Common myeloid progenitor, CD34-positive (primary cell): ENCODE results near the gene EVPLL.
"Not testable (repeated sequence)": the region's sequence is repeated elsewhere in the genome, so short reads cannot be mapped to it uniquely, and the experiment has no call there.

Experiments
- CTCF ChIA-PET: fragments of 350-600 bp; sonication (Branson Sonifier 250); formaldehyde crosslinking; loops from one replicate; lab custom pipeline; 2021; ENCODE audit warnings: antibody characterized with exemption; lab: Charles Lee
- POLR2A ChIA-PET: fragments of 350-600 bp; sonication (Branson Sonifier 250); formaldehyde crosslinking; loops from one replicate; lab custom pipeline; 2021; ENCODE audit warnings: antibody characterized with exemption; lab: Charles Lee
- DNase-seq, 3 donors: peaks; one replicate each; pipeline versions ENCODE4 v3.0.0 to v3.0.0-alpha.2; 2013
- H3K27ac ChIP-seq, 2 experiments: 1 replicate in 1 of 2; 2 replicates in 1 of 2; pipeline ENCODE4 v1.7.0; 2013; ENCODE audit warnings: inconsistent platforms in 2 of 2, low read length in 2 of 2, mild to moderate bottlenecking in 2 of 2, low read depth in 1 of 2, moderate library complexity in 1 of 2; ENCODE audit not compliant: severe bottlenecking in 2 of 2, insufficient read depth in 1 of 2, poor library complexity in 1 of 2
- H3K27me3 ChIP-seq, 5 experiments: replicated peaks in 2 of 5; 1 replicate in 3 of 5; 2 replicates in 2 of 5; pipeline versions ENCODE4 v1.6.1 to v1.7.0; 2013; ENCODE audit warnings: low read length in 4 of 5, mild to moderate bottlenecking in 2 of 5, moderate library complexity in 2 of 5, inconsistent platforms in 1 of 5; ENCODE audit not compliant: insufficient read depth in 5 of 5, control insufficient read depth in 4 of 5
- H3K36me3 ChIP-seq, 4 experiments: 1 replicate in 2 of 4; 2 replicates in 2 of 4; pipeline versions ENCODE4 v1.6.1 to v1.7.0; 2013; ENCODE audit warnings: low read length in 3 of 4, control low read depth in 1 of 4, mild to moderate bottlenecking in 1 of 4; ENCODE audit not compliant: control insufficient read depth in 4 of 4, insufficient read depth in 4 of 4
- H3K4me1 ChIP-seq, 4 experiments: 1 replicate in 3 of 4; 2 replicates in 1 of 4; pipeline versions ENCODE4 v1.6.1 to v1.7.1; 2013; ENCODE audit warnings: low read length in 3 of 4, mild to moderate bottlenecking in 3 of 4, control low read depth in 1 of 4, inconsistent platforms in 1 of 4, moderate library complexity in 1 of 4; ENCODE audit not compliant: control insufficient read depth in 4 of 4, insufficient read depth in 4 of 4; ENCODE audit errors: control extremely low read depth in 1 of 4
- H3K4me3 ChIP-seq, 7 experiments: 1 replicate in 4 of 7; 2 replicates in 3 of 7; pipeline versions ENCODE4 v1.5.1 to v1.7.0; 2013; ENCODE audit warnings: mild to moderate bottlenecking in 7 of 7, low read length in 6 of 7, moderate library complexity in 6 of 7, inconsistent platforms in 2 of 7, low read depth in 2 of 7, control low read depth in 1 of 7; ENCODE audit not compliant: insufficient read depth in 4 of 7, control insufficient read depth in 1 of 7; ENCODE audit errors: extremely low read depth in 1 of 7
- H3K9me3 ChIP-seq, 5 experiments: 1 replicate in 4 of 5; 2 replicates in 1 of 5; pipeline versions ENCODE4 v1.6.1 to v1.7.1; 2013; ENCODE audit warnings: low read length in 4 of 5, mild to moderate bottlenecking in 2 of 5, inconsistent platforms in 1 of 5, low read depth in 1 of 5, moderate library complexity in 1 of 5; ENCODE audit not compliant: control insufficient read depth in 4 of 5, insufficient read depth in 2 of 5; ENCODE audit errors: control extremely low read depth in 1 of 5
- WGBS: methylation state at CpG from one replicate; pipeline ENCODE4 v1.1.5; 2013; ENCODE audit not compliant: insufficient coverage; 5-methylcytosine and 5-hydroxymethylcytosine counted together

EVPLL gene

DNA sequence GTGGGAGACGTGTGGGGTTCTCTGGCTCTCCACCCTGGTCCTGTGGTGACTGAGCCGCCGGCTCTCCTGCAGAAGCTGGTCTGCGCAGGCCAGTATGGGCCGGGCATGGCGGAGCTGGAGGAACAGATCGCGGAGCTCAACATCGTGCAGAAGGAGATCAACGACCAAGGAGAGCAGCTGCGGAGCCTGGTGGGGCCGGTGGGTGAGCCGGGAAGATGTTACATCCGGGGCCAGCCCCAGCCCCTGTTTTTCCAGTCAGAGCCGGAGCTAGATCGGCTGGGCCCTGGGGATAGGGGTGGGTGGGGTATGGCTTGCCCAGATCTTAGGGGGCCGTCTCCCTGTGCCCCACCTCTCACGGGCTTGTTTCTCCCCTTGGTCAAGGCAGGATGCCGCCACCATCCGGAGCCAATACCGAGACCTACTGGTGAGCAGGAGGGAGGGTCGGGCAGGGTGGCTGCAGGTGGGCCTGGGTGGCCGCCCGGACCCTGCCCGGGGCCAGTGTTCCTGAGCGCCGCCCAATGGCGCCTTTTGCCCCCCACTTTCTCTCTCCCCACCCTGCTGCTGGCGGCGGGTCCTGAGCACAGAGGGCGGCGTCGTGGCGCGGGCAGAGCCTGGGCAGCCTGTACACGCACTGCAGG lies 5.0 kb downstream of the EVPLL start:
- peak in 1 of 3 donors; percentile 27 for DNase-seq
- WGBS: 61% methylated on average over 20 of the region's 36 CpGs
- ChIA-PET CTCF (interaction anchor here (0.9 kb wide), 1 partner anchor 9 kb away, joined by 3 read pairs; no protein-coding TSS in a partner anchor), POLR2A (no interaction called here)
- Histone ChIP-seq H3K9me3 (no peaks in the 10 kb centered on the region), H3K4me3 (no peak overlapping the region), H3K27me3 (peaks cover 0 to 26% (median 0%) of the 10 kb centered on the region in 5 experiments), H3K27ac (no peak overlapping the region), H3K4me1 (peaks cover 0 to 11% (median 4%) of the 10 kb centered on the region in 4 experiments), H3K36me3 (no peaks in the 10 kb centered on the region)

DNA sequence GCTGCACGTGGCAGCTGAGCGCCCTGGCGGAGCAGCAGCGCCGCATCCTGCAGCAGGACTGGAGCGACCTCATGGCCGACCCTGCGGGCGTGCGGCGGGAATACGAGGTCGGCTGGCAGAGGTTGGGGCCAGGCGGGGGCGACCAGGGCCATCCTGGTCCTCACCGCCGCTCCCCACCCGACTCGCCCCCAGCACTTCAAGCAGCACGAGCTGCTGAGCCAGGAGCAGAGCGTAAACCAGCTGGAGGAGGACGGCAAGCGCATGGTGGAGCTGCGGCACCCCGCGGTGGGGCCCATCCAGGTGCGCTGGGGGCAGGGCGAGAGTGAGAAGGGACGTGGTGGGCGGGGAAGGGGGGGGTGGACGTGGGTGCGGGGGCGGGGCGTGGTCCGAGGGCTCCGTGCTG lies 5.5 kb downstream of the EVPLL start:
- H3K36me3 ChIP-seq, CTCF ChIA-PET, H3K9me3 ChIP-seq, H3K27ac ChIP-seq, H3K4me3 ChIP-seq, H3K4me1 ChIP-seq, POLR2A ChIA-PET: not testable (repeated sequence)
- peak in 2 of 3 donors; percentile 52 to 68 for DNase-seq
- H3K27me3 ChIP-seq: peaks cover 0 to 26% (median 0%) of the 10 kb centered on the region in 5 experiments
- 13% methylated on average over 23 of the region's 36 CpGs for WGBS

DNA sequence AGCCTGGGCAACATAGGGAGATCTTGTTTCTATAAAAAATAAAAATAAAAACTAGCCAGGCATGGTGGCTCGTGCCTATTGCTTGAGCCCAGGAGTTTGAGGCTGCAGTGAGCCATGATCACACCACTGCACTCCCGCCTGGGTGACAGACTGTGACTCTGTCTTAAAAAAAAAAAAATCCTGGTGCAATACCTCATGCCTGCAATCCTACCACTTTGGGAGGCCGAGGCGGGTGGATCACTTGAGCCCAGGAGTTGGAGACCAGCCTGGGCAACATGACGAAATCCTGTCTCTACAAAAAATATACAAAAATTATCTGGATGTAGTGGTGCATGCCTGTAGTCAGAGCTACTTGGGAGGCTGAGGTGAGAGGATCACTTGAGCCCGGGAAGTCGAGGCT lies 6.7 kb downstream of the EVPLL start:
- DNase-seq, CTCF ChIA-PET, H3K36me3 ChIP-seq, H3K4me3 ChIP-seq, H3K9me3 ChIP-seq, POLR2A ChIA-PET, H3K27ac ChIP-seq: not testable (repeated sequence)
- Histone ChIP-seq H3K27me3 (peaks cover 0 to 26% (median 0%) of the 10 kb centered on the region in 5 experiments), H3K4me1 (peaks cover 0 to 11% (median 4%) of the 10 kb centered on the region in 4 experiments)
- 93% methylated on average over 4 of the region's 7 CpGs for WGBS

DNA sequence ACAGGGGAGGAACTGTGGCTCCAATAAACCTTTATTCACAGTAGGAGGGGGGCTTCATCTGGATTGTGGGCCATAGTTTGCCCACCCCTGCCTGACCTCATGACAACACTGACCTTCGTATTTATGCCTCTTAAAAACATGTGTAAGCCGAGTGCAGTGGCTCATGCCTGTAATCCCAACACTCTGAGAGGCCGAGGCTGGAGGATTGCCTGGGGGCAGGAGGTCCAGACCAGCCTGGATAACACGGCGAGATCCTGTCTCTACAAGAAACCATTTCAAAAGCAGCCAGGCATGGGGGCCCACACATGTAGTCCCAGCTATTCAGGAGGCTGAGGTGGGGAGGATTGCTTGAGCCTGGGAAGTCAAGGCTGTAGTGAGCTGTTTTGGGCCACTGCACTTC lies 10.0 kb downstream of the EVPLL start:
- H3K27me3 ChIP-seq: peaks cover 0 to 14% (median 0%) of the 10 kb centered on the region in 5 experiments
- DNase-seq, H3K4me3 ChIP-seq, POLR2A ChIA-PET, H3K9me3 ChIP-seq, H3K27ac ChIP-seq, H3K36me3 ChIP-seq, H3K4me1 ChIP-seq, CTCF ChIA-PET: not testable (repeated sequence)
- WGBS: 95% methylated on average over 4 of the region's 5 CpGs

DNA sequence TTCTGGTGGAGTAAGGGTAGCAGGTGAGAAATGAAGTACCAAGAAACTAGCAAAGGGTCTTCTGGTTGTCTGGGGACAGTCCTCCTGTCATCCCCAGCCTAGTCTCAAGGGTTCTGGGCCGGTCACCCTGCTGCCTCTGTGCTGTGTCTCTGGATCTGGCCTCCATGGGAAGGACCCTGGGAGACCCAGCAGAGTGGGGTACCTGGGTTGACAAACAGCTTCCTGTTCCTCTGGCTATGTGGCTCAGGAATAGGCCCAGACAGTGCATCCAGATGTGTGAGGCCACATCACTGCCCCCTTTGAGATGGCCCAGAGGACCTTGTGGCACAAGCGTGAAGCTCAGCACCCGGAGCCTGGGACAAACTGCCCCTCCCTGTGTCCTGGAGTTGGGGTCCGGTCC lies 10.7 kb downstream of the EVPLL start:
- H3K9me3 ChIP-seq, H3K27me3 ChIP-seq, H3K36me3 ChIP-seq, H3K27ac ChIP-seq, H3K4me3 ChIP-seq, POLR2A ChIA-PET, H3K4me1 ChIP-seq, CTCF ChIA-PET: not testable (repeated sequence)
- 93% methylated on average over 1 of the region's 4 CpGs for WGBS
- peak in 1 of 3 donors; percentile 10 for DNase-seq

DNA sequence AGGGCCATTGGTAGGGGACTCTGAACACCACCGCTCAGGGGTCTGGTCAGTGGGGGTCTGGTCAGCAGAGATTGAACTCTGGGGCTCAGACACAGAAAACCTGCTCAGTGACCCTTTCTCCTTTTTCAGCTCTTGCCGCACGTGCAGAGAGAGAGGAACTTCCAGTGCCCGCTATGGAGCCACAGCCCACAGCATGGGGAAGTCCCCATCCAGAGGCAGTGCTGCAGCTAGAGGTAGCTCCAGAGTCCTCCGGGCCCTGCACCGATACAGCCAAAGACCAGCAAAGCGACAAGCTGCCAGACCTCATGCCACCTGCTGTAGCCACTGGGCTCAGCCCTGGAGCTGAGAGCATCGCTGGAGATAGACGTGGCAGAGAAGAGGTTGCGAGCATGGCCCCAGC lies 11.2 kb downstream of the EVPLL start:
- H3K4me1 ChIP-seq, H3K36me3 ChIP-seq, H3K27me3 ChIP-seq, POLR2A ChIA-PET, CTCF ChIA-PET, H3K9me3 ChIP-seq, H3K27ac ChIP-seq, DNase-seq, H3K4me3 ChIP-seq: not testable (repeated sequence)
- no CpG with 5 or more reads among the region's 10 CpGs for WGBS

DNA sequence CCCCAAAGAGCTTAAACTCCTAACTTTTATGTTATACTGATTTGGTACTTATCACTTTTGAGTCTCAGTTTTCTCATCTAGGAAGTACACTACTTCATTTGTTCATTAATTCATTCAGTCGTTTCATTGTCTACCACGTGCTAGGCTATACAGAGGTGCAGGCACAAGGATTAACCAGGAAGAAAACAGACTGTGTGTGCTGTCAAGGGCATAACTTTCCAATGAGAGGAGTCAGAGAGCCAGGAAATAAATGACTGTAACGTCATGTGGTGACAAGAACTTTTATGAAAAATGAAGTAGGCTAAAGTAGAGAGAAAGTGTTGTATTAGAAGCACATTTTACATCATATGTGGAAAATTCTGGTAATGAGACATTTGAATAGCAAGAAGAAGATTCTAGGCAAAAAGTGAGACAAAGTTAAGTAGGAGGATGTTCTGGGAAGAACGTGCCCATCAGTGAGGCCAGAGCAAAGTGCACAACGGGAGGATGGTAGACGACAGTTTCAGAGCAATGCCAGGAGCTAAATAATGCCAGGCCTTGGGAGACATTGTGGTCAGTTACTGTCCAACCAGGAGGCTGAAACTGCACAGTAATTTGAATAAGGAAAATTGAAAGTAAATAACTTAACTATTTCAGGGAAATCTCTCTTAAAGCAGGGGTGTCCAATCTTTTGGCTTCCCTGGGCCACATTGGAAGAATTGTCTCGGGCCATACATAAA lies 24.5 kb downstream of the EVPLL start:
- POLR2A ChIA-PET, H3K4me1 ChIP-seq, H3K9me3 ChIP-seq, DNase-seq, H3K36me3 ChIP-seq, H3K27me3 ChIP-seq, H3K27ac ChIP-seq, H3K4me3 ChIP-seq, CTCF ChIA-PET: not testable (repeated sequence)
- WGBS: 78% methylated on average over 2 of the region's 7 CpGs
